ENCODE results near the gene CAMTA1.

The CAMTA1 gene

DNA sequence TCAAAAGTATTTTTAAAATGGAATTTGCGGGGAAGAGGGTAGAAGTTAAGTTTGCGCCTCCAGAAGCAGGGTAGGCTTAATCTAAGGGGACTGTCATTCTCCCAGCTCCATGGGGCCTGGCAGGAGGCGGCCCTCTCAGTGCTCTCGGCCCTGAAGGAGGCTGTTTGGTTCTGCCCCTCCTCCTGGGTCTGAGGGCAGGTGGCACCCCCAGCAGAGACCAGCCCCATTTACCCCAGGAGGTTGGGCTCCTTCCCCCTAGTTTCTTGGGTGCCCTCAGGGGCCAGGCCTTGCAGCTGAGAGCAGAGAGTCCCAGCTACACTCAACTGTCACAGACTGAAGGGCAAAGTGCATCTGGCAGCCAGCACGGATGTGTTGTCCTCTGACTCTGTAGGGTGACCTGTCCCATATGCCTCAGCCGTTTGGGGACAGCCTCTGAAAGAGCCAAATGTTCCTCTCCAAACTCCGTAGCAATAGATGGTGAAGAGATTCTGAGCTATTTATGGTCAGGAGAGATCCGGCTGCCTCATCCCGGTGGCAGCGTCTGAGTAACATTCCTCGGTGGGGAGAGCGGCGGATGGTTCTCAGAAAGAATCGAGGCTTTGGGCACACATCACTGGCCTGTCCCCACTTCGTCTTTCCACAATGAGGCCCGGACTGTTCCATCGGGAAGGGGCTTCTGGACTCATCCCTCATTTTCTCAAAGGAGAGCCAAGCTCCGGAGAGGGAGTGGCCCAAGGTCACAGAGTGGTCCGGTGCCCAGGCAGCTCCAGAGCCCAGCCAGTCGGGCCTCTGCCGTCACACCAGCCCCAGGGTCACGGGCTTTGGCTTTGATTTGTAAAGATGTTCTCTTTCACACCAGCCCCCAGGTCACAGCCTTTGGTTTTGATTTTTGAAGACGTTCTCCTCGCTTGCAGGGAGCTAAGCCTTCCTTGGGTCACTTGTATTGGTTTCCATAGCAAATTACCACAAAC lies 561.6 kb downstream of the CAMTA1 start:
- no peak overlapping the region for H3K4me3 ChIP-seq
- no peak overlapping the region for H3K27ac ChIP-seq

DNA sequence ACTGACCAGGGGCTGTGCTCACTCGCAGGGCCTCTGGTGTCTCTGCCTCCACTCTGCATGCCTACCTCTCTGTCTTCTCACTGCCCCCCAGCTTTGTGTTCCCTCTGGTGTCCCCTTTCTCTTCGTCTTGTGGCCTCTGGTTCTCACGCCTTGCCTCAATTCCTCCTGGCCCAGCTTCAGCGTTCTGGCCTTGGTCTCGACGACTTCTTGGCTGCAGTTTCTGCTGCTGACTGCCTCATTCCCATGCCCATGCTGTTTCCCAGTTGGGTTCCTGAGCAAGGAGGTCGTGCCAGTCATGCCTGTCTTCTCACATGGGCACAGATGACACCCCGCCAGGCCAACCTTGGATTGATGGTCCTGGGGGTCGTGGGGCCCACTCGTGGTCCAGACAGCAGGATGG lies 562.8 kb downstream of the CAMTA1 start:
- Histone ChIP-seq H3K4me3 (no peak overlapping the region), H3K27ac (no peak overlapping the region)

DNA sequence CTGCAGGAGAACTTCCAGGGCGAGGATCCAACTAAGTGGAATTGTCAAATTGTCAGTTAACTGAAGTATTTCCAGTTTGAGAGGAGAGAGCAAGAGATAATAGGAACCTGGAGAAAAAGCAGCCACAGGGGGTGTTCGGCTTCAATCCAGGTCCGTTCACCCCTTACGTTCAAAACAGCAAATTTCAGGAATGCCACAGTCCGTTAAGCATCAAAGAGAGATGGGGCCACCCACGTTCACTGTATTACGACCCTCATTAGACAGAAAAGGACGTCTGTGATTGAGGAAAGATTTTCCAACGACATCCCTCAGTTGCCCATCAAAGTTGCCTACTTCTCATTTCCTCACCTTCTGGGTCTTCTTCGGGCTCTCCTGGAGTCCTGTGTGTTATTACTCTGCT lies 563.3 kb downstream of the CAMTA1 start:
- Histone ChIP-seq H3K4me3 (no peak overlapping the region), H3K27ac (no peak overlapping the region)

DNA sequence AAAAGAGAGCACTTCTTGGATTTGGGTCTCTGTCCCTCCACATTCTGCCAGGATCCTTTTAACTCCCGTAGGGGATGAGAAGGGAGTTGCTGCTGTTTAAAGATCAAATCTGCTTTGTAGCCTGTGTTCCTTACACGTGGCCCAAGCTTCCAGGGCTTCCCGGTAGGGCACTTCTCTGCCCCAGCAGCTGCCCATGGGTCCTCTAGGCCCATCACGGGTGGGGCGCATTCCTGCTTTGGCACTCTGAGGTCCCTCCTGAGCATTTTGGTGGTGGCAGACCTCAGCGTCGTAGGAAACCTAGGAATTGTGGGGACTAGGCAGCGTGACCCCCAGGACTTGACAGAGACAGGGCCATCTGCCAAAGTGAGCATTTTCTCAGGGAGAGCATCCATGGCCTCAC lies 565.5 kb downstream of the CAMTA1 start:
- H3K27ac ChIP-seq = no peak overlapping the region
- no peak overlapping the region for H3K4me3 ChIP-seq

DNA sequence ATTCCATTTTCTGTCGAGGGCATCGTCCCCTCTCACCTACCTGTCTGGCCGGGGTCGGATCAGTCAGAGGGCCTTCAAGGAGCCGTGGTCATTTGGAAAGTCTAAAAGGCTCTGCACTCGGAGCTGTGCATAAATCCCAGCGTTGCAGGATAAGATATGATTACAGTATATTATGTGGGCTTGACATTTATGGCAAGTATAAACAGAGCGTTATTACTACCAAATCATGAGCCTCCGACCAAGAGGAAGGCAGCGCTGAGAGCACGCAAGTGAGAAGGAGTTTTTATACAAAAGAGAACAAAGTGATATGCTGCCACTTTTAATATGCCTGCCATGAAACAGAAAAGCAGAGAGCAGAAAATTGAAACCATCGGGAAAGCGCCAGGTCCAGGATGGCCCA lies 566.4 kb downstream of the CAMTA1 start:
- Histone ChIP-seq H3K27ac (no peak overlapping the region), H3K4me3 (no peak overlapping the region)

DNA sequence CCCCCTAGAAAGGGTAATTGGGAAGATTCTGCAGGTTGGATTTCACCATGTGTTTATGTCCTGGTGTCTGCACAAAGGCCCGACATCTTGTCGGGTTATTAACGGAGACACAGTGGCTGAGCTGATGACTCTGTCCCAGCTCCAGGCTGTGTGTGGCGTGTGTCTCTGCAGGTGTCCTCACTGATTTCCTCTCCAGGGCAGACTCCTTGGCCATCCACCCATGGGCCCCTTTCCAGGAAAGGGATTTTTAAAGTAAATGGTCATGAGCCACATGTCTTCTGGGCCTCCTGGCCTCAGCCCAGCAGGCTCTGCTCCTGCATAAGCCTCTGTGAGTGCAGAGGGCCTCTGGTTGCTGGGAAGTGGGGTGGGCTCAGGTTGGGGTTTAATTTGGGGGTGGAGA lies 567.1 kb downstream of the CAMTA1 start:
- Histone ChIP-seq H3K4me3 (no peak overlapping the region), H3K27ac (no peak overlapping the region)

DNA sequence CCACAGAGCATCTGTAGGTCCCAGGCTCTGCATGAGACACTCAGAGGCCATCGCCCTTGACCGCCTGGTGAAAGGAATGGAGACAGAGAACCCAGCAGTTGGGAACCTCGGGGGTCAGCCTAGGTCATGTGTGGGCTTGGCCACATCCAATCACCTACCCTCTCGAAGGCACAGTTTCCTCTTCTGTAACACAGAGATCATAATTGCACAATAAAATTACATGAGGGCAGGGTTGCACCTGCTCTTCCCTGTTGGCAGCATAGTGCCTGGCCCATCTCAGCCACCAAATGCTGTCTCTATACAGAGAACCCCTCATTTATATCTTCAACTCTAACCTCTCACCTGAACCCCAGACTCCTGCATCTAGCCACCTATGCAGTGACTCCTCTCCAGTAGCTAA lies 567.7 kb downstream of the CAMTA1 start:
- no peak overlapping the region for H3K4me3 ChIP-seq
- H3K27ac ChIP-seq = no peak overlapping the region

DNA sequence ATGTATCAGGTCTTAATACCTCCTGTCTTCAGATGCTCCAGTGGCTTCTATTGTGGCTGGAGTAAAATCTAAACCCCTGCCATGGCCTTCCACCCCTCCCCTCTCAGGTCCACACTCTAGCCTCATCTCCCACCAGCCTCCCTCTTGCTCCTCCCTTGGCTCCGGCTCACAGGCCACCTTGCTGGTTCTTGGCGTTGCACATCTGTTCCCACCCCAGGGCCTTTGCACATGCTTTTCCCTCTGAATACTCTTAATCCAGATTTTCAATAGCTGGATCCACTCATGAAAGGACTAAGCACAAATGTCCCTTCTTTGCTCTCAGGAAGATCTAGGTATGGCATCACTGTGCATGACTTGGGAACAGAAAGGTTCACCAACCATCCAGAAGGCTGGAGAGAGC lies 570.4 kb downstream of the CAMTA1 start:
- no peak overlapping the region for H3K27ac ChIP-seq
- H3K4me3 ChIP-seq = no peak overlapping the region

DNA sequence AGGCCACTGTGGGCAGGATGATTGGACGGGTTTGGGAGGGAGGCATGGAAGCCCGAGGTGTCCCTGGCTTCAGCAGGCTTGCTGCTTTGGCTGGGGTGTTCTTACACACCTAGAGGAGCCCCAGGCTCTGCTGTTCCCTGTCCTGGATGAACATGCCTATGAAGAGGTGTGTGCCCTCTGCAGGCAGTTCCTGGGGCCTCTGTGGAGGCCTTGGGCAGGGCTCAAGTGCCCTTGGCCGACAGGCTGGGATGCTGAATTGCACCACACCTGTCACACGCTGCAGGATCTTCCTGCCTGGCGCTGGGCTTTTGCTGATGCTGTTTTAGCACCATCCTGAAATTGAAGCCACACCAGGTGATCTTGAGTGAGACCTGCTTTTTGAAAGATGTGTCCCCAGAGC lies 570.8 kb downstream of the CAMTA1 start:
- H3K27ac ChIP-seq = no peak overlapping the region
- no peak overlapping the region for H3K4me3 ChIP-seq

DNA sequence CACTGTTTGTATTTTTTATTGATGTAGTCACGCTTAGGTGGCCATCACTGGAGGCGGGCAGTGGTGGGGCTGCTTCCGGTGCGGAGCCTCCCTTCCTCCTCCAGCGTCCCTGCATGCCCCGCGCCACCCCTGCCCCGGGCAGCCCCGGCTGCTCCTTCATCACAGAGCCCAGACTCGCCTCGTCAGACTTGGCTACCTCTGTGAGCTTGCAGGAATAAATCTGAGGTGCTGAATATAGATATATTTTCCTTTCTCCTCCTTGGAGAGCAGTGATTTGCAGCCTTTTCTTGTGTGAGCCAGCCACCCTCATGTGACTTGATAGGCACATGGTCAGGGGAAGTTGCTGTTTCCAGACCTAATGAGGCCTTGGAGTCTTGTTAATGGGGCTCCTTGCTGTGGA lies 573.2 kb downstream of the CAMTA1 start:
- no peak overlapping the region for H3K4me3 ChIP-seq
- no peak overlapping the region for H3K27ac ChIP-seq

DNA sequence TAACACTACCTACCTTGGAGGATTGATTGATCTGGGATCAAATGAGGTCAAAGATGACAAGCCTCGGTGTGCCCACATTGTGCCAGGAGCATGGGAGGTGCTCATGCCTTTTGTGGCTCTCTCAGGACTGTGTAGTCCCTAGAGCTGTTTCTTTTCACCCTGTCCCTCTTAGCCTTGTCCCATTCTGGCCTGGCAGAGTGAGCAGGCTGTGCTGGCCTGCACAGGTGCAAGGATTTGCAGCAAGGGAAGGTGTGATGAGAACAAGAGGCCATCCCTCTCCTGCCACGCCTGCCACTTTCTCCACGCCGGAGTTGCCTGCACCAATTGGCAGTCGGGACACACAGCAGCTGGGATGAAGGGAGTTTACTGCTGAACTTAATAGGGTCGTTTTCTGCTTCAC lies 575.3 kb downstream of the CAMTA1 start:
- no peak overlapping the region for H3K27ac ChIP-seq
- H3K4me3 ChIP-seq = no peak overlapping the region

DNA sequence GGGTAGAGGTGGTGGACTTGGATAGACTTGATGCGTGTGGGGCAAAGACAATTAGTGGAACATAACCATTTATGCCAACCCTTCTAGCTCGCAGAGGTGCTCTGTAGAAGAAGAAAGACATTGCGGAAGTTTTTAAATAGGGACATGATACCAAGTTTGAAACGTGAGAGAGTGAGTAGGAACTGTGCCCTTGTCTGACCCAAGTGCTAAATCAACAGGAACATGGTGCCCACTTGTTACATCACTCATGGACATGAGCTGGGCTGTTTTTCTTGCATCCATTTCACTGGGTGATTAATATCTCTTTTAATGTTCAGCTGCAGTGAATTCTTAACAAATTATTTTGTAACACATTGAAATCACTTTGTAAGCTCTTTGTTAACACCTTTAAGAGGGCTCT lies 577.7 kb downstream of the CAMTA1 start:
- H3K27ac ChIP-seq = no peak overlapping the region

DNA sequence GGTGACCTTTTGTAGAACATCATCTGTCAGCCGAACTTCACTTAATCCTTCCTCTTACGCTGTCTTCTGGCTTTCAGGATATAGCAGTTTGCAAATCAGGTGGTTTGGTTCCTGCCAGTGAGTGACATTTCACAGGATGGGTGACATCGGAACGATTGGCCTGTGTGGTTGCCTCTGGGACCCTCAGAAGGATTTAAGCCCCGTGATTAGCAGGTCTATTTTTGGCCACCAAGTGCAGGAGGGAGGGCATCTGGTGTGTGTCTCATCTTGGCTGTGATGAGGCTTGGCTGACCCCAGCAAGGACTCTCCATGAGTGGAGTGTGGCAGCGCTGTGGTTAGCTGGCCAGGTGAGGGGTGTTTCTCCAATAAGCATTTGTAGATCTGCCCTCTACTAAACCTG lies 578.2 kb downstream of the CAMTA1 start:
- no peak overlapping the region for H3K27ac ChIP-seq
- H3K4me3 ChIP-seq = no peak overlapping the region

More for the DNA sequence above, 577.7 kb downstream of the CAMTA1 start:
- no peak overlapping the region for H3K4me3 ChIP-seq

DNA sequence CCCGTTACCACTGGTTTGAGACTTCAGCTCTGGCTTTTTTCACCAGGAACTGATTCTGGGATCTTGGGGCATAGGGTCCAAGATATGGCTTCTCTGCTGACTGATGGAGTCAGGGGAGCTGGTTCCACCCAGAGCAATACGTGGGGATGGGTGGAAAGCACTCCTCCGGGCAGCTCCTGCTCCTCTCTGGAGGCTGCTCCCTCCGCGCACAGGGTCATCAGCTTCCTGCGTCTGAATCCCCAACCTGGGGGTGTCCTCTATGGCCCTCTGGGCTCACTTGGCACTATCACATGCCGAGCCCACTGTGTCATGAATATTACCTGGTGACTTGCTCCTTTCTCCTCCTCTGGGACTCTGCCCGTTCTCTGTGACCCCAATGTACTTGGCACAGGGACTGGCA lies 580.5 kb downstream of the CAMTA1 start:
- no peak overlapping the region for H3K4me3 ChIP-seq
- no peak overlapping the region for H3K27ac ChIP-seq

DNA sequence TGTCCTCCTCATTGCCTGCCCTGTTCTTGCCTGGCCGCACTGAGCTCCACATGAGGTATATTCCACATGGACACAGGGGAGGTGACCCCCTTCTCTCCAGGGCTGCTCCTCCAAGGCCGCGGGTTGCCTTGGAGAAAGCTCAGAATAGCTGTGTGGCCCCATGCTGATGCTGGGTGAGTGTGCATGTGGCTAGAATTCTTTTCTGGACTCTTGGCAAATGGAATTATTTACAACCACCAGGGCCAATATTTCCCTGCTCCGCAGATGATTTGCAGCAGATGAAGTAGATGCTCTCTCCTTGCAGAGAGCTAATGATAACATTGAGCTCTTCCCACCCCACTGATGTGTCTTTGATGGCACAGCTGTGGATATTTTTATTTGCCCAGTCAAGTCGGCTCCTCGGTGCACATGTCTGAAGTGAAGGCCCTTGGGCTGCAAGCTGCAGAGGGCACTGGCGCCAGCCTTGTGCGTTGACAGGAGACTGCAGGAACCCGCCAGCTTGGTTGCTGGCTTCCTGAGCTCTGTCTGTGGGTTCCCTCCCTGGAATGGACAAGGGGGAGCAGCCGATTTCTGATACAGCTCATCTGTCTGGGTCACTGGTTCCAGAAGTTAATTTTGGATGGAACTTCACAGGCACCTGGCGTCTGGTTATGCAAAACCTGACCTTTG lies 581.2 kb downstream of the CAMTA1 start:
- Histone ChIP-seq H3K27ac (no peak overlapping the region), H3K4me3 (no peak overlapping the region)

DNA sequence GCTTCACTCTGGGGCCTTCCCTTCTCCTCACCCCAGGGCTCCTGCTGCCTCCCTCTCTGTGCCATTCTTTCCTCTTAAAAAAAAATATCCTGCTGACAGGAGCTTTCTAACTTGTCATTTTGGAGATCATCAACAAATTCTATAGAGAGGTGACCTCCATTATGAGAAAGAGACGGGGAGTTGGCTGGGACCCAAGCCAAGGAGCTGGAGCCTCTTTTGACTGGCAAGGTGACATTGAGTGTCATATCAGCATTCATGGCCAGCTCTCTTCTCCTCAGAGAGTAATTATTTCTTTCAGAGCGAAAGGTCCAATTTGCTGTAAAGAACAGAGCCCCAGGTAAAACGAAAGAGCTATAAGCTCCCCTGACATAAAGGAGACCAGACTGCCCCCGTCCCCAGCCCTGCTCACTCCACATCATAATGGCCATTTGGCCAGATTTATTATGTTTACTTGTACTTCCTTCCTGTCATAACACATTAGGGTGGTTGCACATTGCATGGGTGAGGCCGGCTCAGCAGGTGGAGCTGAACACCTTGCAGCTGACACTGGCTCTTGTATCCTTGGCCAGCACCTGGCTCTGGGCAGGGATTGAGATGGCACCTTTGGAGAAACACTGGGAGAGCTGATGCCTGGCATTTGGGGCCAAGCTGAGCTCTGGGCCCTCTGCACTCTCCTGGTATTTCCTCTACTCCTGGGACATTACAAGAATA lies 581.9 kb downstream of the CAMTA1 start:
- no peak overlapping the region for H3K27ac ChIP-seq
- H3K4me3 ChIP-seq = no peak overlapping the region

DNA sequence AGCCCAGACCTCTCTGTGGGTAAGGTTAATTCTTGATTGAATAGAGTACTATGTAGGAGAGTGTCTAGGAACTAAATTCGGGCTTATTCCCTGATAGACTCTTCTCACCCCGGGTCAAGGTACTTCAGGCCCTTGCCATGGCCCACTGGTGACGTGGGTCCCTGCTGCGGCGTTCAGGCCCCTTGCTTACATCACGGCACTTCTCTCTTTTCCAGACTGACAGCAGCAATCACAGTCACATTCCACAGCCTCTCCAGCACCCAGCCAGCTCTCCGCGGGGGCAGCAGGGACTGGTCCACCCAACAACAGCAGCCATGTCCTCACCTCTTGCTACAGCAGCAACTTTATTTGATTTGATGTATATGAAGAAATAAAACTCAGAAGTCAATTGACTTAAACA lies 584.6 kb downstream of the CAMTA1 start:
- Histone ChIP-seq H3K4me3 (no peak overlapping the region), H3K27ac (no peak overlapping the region)

DNA sequence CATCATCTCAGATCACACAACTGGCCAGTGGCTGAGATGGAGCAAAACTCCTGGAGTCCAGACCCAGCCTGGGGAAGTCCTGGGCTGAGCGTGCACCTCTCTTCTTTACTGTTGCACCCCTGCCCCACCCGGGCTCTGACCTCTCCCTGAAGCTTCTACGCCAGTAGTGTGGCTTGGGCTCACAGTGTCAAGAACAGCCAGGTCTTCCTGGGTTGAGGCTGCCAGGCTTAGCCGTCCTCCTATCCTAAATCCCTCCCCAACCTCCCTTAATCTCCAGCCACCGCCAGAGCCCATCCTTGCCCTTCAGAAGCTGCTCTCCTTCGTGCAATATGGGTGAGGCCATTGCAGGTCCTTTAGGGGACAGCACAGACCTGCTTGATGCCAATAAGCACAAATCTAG lies 586.7 kb downstream of the CAMTA1 start:
- no peak overlapping the region for H3K27ac ChIP-seq
- no peak overlapping the region for H3K4me3 ChIP-seq

DNA sequence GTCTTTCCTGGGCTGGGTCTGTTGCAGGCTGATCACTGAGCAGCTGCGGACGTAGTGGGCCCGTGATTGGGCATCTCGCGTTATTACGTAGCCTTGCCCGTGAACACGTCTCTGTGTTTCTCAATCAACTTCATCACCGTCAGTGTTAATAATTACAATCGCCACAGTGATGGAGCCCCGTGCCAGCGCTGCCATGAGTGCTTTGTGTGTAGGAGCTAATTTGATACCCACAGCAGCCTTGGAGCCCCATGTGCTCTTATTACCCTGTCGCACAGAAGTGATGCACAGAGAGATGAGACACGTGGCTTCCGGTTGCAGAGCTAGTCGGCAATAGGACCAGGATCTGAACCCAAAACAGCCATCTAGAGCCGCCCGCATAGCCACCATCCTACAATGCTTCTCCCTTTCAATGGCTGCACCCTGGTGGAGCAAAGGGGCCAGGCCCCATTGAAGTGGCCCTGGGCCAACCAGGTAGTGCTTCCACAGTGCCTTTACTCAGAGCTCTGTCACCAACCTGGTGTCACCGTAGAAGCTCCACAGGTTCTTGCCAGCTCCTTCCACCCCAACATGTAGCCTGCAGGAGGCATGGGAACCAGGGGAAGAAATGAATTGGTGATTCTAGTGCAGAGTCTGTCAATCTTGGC lies 587.3 kb downstream of the CAMTA1 start:
- H3K4me3 ChIP-seq = no peak overlapping the region
- H3K27ac ChIP-seq = no peak overlapping the region

DNA sequence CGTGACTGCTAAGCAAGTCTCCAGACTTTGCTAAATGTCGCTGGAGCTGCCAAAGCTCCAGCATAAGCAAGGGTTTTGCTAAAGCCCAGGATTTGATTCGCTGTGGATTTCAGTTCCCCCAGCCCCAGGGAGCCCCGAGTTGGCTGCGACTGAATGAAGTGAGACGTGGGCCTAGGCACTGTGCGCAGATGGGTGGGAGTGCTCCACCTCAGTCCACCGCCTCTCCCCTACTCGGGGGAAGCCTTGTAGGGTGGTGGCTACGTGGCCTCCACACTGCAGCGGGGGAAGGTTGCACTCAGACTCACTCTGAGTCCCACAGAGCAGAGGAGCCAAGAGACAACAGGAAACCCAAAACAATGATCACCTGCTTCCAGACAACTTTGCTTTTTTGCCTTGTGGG lies 588.0 kb downstream of the CAMTA1 start:
- Histone ChIP-seq H3K27ac (no peak overlapping the region), H3K4me3 (no peak overlapping the region)
